GM12878 (cell line): ENCODE results near the gene PAM16.
"Not testable (repeated sequence)": the region's sequence is repeated elsewhere in the genome, so short reads cannot be mapped to it uniquely, and the experiment has no call there.

Experiments
- CBFB ChIP-seq: IDR thresholded peaks from 2 replicates; pipeline ENCODE4 v1.6.1; 2016; ENCODE audit warnings: antibody characterized with exemption, low read depth
- EP300 ChIP-seq, 2 experiments: fragments of 150-350 bp in 1 of 2; IDR thresholded peaks; 2 replicates each; pipeline ENCODE4 v1.6.1; 2011 to 2012; ENCODE audit warnings: low read depth in 2 of 2, low read length in 2 of 2, borderline replicate concordance in 1 of 2, improper control_type of control experiment in 1 of 2, inconsistent platforms in 1 of 2; ENCODE audit not compliant: control insufficient read depth in 1 of 2
- EZH2 ChIP-seq: IDR thresholded peaks from 2 replicates; pipeline ENCODE4 v1.6.1; 2012; ENCODE audit warnings: low read depth, mild to moderate bottlenecking, control low read depth, inconsistent platforms, low read length, borderline replicate concordance; ENCODE audit not compliant: control insufficient read depth
- FOXK2 ChIP-seq: fragments of 450-650 bp; IDR thresholded peaks from 2 replicates; pipeline ENCODE4 v1.6.1; 2017; ENCODE audit warnings: mild to moderate bottlenecking, moderate library complexity
- HDAC6 ChIP-seq: fragments of 200-600 bp; sonication (generic); IDR thresholded peaks from one replicate; pipeline ENCODE4 v1.8.0; 2017; ENCODE audit warnings: antibody characterized with exemption; ENCODE audit not compliant: unreplicated experiment
- JUND ChIP-seq: IDR thresholded peaks from 2 replicates; pipeline ENCODE4 v1.6.1; 2012; ENCODE audit warnings: low read depth, mild to moderate bottlenecking, low read length, improper control_type of control experiment, moderate library complexity
- MTA2 ChIP-seq: fragments of 450-650 bp; IDR thresholded peaks from 2 replicates; pipeline ENCODE4 v1.6.1; 2016; ENCODE audit warnings: low read depth, mild to moderate bottlenecking, moderate library complexity
- POU2F2 ChIP-seq: IDR thresholded peaks from 3 replicates; pipeline ENCODE4 v1.6.1; 2011; ENCODE audit warnings: low read depth, mild to moderate bottlenecking, low read length, borderline replicate concordance
- RAD21 ChIP-seq: IDR thresholded peaks from 2 replicates; pipeline ENCODE4 v1.6.1; 2011; ENCODE audit warnings: mild to moderate bottlenecking, low read depth, low read length, moderate library complexity; ENCODE audit not compliant: insufficient read depth
- SMC3 ChIP-seq: IDR thresholded peaks from 2 replicates; pipeline ENCODE4 v1.6.1; 2011; ENCODE audit warnings: low read length, improper control_type of control experiment, borderline replicate concordance
- TF ChIP-seq, protein P1 (sequence below), 3 experiments: IDR thresholded peaks in 2 of 3; conservative IDR thresholded peaks in 1 of 3; 2 replicates each; pipeline ENCODE4 v1.5.1; 2011; ENCODE audit warnings: low read depth in 3 of 3, low read length in 3 of 3, mild to moderate bottlenecking in 3 of 3, control low read depth in 2 of 3, moderate library complexity in 2 of 3, inconsistent platforms in 1 of 3, mixed read lengths in 1 of 3; ENCODE audit not compliant: control insufficient read depth in 2 of 3, insufficient read depth in 1 of 3; ENCODE audit errors: extremely low read depth in 1 of 3
- TF ChIP-seq, protein P2 (sequence below): IDR thresholded peaks from 2 replicates; pipeline ENCODE4 v1.6.1; 2011; ENCODE audit warnings: mild to moderate bottlenecking, low read depth, low read length, moderate library complexity; ENCODE audit not compliant: insufficient replicate concordance
- TF ChIP-seq, protein P3 (sequence below): IDR thresholded peaks from 2 replicates; pipeline ENCODE4 v1.6.1; 2012; ENCODE audit warnings: mild to moderate bottlenecking, low read depth, low read length

DNA sequence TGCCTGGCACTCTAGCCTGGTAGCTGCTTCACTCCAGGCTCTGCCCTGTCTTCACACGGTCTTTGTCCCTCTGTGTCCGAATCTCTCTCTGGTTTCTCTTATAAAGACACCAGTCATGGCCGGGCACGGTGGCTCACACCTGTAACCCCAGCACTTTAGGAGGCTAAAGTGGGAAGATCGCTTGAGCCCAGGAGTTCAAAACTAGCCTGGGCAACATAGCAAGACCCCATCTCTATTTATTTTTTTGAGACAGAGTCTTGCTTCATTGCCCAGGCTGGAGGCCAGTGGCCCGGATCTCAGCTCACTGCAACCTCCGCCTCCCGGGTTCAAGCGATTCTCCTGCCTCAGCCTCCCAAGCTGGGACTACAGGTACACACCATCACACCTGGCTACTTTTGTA, 17.4 kb downstream of the PAM16 start:
- TF ChIP-seq, protein P1, sequence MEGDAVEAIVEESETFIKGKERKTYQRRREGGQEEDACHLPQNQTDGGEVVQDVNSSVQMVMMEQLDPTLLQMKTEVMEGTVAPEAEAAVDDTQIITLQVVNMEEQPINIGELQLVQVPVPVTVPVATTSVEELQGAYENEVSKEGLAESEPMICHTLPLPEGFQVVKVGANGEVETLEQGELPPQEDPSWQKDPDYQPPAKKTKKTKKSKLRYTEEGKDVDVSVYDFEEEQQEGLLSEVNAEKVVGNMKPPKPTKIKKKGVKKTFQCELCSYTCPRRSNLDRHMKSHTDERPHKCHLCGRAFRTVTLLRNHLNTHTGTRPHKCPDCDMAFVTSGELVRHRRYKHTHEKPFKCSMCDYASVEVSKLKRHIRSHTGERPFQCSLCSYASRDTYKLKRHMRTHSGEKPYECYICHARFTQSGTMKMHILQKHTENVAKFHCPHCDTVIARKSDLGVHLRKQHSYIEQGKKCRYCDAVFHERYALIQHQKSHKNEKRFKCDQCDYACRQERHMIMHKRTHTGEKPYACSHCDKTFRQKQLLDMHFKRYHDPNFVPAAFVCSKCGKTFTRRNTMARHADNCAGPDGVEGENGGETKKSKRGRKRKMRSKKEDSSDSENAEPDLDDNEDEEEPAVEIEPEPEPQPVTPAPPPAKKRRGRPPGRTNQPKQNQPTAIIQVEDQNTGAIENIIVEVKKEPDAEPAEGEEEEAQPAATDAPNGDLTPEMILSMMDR (IDR thresholded peaks at IDR 0.05 in 2 of 3, conservative IDR thresholded peaks at IDR 0.05 in 1 of 3; ENCODE audit: control insufficient read depth in 2 of 3, extremely low read depth in 1 of 3, insufficient read depth in 1 of 3, low read depth in 3 of 3, low read length in 3 of 3) = not testable (repeated sequence)
- not testable (repeated sequence) for TF ChIP-seq FOXK2; POU2F2; HDAC6; EP300 (IDR thresholded peaks at IDR 0.05; ENCODE audit: borderline replicate concordance in 1 of 2, control insufficient read depth in 1 of 2, low read depth in 2 of 2, low read length in 2 of 2); MTA2; EZH2; RAD21; SMC3; CBFB; JUND
- TF ChIP-seq, protein P2, sequence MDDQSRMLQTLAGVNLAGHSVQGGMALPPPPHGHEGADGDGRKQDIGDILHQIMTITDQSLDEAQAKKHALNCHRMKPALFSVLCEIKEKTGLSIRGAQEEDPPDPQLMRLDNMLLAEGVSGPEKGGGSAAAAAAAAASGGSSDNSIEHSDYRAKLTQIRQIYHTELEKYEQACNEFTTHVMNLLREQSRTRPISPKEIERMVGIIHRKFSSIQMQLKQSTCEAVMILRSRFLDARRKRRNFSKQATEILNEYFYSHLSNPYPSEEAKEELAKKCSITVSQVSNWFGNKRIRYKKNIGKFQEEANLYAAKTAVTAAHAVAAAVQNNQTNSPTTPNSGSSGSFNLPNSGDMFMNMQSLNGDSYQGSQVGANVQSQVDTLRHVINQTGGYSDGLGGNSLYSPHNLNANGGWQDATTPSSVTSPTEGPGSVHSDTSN = not testable (repeated sequence)
- TF ChIP-seq, protein P3, sequence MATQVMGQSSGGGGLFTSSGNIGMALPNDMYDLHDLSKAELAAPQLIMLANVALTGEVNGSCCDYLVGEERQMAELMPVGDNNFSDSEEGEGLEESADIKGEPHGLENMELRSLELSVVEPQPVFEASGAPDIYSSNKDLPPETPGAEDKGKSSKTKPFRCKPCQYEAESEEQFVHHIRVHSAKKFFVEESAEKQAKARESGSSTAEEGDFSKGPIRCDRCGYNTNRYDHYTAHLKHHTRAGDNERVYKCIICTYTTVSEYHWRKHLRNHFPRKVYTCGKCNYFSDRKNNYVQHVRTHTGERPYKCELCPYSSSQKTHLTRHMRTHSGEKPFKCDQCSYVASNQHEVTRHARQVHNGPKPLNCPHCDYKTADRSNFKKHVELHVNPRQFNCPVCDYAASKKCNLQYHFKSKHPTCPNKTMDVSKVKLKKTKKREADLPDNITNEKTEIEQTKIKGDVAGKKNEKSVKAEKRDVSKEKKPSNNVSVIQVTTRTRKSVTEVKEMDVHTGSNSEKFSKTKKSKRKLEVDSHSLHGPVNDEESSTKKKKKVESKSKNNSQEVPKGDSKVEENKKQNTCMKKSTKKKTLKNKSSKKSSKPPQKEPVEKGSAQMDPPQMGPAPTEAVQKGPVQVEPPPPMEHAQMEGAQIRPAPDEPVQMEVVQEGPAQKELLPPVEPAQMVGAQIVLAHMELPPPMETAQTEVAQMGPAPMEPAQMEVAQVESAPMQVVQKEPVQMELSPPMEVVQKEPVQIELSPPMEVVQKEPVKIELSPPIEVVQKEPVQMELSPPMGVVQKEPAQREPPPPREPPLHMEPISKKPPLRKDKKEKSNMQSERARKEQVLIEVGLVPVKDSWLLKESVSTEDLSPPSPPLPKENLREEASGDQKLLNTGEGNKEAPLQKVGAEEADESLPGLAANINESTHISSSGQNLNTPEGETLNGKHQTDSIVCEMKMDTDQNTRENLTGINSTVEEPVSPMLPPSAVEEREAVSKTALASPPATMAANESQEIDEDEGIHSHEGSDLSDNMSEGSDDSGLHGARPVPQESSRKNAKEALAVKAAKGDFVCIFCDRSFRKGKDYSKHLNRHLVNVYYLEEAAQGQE = not testable (repeated sequence)
